ENCODE results near the gene ENOPH1.
"Not testable (repeated sequence)": the region's sequence is repeated elsewhere in the genome, so short reads cannot be mapped to it uniquely, and the experiment has no call there.

ENOPH1 gene

GRCh38 chr4:82430193-82430963 is at the start of gene ENOPH1, which contains the start of gene HNRNPDL:
Gene ENOPH1 (plus strand): TSS chr4:82430590. CDS start chr4:82430830, 240 bp downstream.
Gene HNRNPDL (minus strand): TSS chr4:82430462. CDS start chr4:82429690, 772 bp downstream.
- no peaks in the 10 kb centered on the region for H3K9me3 ChIP-seq (ENCODE audit: control insufficient read depth, insufficient read depth, low read length)
- H3K4me1 ChIP-seq (ENCODE audit: insufficient read depth, low read length), result peaks cover 17% of the 10 kb centered on the region
- H3K36me3 ChIP-seq (ENCODE audit: insufficient read depth, low read length), result peaks cover 22% of the 10 kb centered on the region
- H3K9ac ChIP-seq (ENCODE audit: low read depth, low read length), result peak within 1 kb of the TSS; percentile 96

GRCh38 chr4:82380831-82381230 is 49.6 kb upstream of the ENOPH1 start:
- H3K9me3 ChIP-seq (ENCODE audit: control insufficient read depth, insufficient read depth, low read length), result no peaks in the 10 kb centered on the region; the same call in 1 of the 2 replicates
- H3K9ac ChIP-seq (ENCODE audit: low read depth, low read length), result no peak overlapping the region
- no peaks in the 10 kb centered on the region; the same call in 1 of the 2 replicates for H3K36me3 ChIP-seq (ENCODE audit: insufficient read depth, low read length)
- H3K4me1 ChIP-seq (ENCODE audit: insufficient read depth, low read length), result no peaks in the 10 kb centered on the region

- H3K9me3 ChIP-seq (ENCODE audit: control insufficient read depth, insufficient read depth, low read length), result no peaks in the 10 kb centered on the region; the same call in 1 of the 2 replicates
Observed at GRCh38 chr4:82381235-82381634, 49.2 kb upstream of the ENOPH1 start.

GRCh38 chr4:82381661-82382296 is 48.6 kb upstream of the ENOPH1 start:
- Histone ChIP-seq H3K36me3 (ENCODE audit: insufficient read depth, low read length) (no peaks in the 10 kb centered on the region; the same call in 1 of the 2 replicates), H3K9ac (ENCODE audit: low read depth, low read length) (no peak overlapping the region), H3K4me1 (ENCODE audit: insufficient read depth, low read length) (no peaks in the 10 kb centered on the region), H3K9me3 (ENCODE audit: control insufficient read depth, insufficient read depth, low read length) (no peaks in the 10 kb centered on the region; the same call in 1 of the 2 replicates)

More at GRCh38 chr4:82381235-82381634, 49.2 kb upstream of the ENOPH1 start:
- H3K9ac ChIP-seq (ENCODE audit: low read depth, low read length), result no peak overlapping the region
- H3K4me1 ChIP-seq (ENCODE audit: insufficient read depth, low read length), result no peaks in the 10 kb centered on the region
- H3K36me3 ChIP-seq (ENCODE audit: insufficient read depth, low read length), result no peaks in the 10 kb centered on the region; the same call in 1 of the 2 replicates

GRCh38 chr4:82382751-82383150 is 47.6 kb upstream of the ENOPH1 start:
- no peaks in the 10 kb centered on the region; the same call in 1 of the 2 replicates for H3K36me3 ChIP-seq (ENCODE audit: insufficient read depth, low read length)
- no peak overlapping the region for H3K9ac ChIP-seq (ENCODE audit: low read depth, low read length)
- no peaks in the 10 kb centered on the region; the same call in 1 of the 2 replicates for H3K9me3 ChIP-seq (ENCODE audit: control insufficient read depth, insufficient read depth, low read length)
- H3K4me1 ChIP-seq (ENCODE audit: insufficient read depth, low read length), result no peaks in the 10 kb centered on the region

- not testable (repeated sequence) for H3K4me1 ChIP-seq (ENCODE audit: insufficient read depth, low read length); H3K9ac ChIP-seq (ENCODE audit: low read depth, low read length); H3K36me3 ChIP-seq (ENCODE audit: insufficient read depth, low read length); H3K9me3 ChIP-seq (ENCODE audit: control insufficient read depth, insufficient read depth, low read length)
Observed at GRCh38 chr4:82386312-82386711, 44.1 kb upstream of the ENOPH1 start.

GRCh38 chr4:82388405-82388804 is 42.0 kb upstream of the ENOPH1 start:
- Histone ChIP-seq H3K36me3 (ENCODE audit: insufficient read depth, low read length) (no peaks in the 10 kb centered on the region), H3K4me1 (ENCODE audit: insufficient read depth, low read length) (no peaks in the 10 kb centered on the region), H3K9me3 (ENCODE audit: control insufficient read depth, insufficient read depth, low read length) (no peaks in the 10 kb centered on the region; the same call in 1 of the 2 replicates), H3K9ac (ENCODE audit: low read depth, low read length) (no peak overlapping the region)

GRCh38 chr4:82390061-82390460 is 40.3 kb upstream of the ENOPH1 start:
- not testable (repeated sequence) for H3K9me3 ChIP-seq (ENCODE audit: control insufficient read depth, insufficient read depth, low read length); H3K4me1 ChIP-seq (ENCODE audit: insufficient read depth, low read length); H3K36me3 ChIP-seq (ENCODE audit: insufficient read depth, low read length)

GRCh38 chr4:82394896-82395295 is 35.5 kb upstream of the ENOPH1 start:
- H3K9me3 ChIP-seq (ENCODE audit: control insufficient read depth, insufficient read depth, low read length), result no peaks in the 10 kb centered on the region

More at GRCh38 chr4:82390061-82390460, 40.3 kb upstream of the ENOPH1 start:
- H3K9ac ChIP-seq (ENCODE audit: low read depth, low read length), result not testable (repeated sequence)

GRCh38 chr4:82397527-82397926 is 32.9 kb upstream of the ENOPH1 start:
- Histone ChIP-seq H3K36me3 (ENCODE audit: insufficient read depth, low read length) (no peaks in the 10 kb centered on the region), H3K4me1 (ENCODE audit: insufficient read depth, low read length) (no peaks in the 10 kb centered on the region)

More at GRCh38 chr4:82394896-82395295, 35.5 kb upstream of the ENOPH1 start:
- H3K4me1 ChIP-seq (ENCODE audit: insufficient read depth, low read length), result no peaks in the 10 kb centered on the region
- H3K36me3 ChIP-seq (ENCODE audit: insufficient read depth, low read length), result no peaks in the 10 kb centered on the region
- H3K9ac ChIP-seq (ENCODE audit: low read depth, low read length), result no peak overlapping the region

GRCh38 chr4:82398263-82398662 is 32.1 kb upstream of the ENOPH1 start:
- H3K9me3 ChIP-seq (ENCODE audit: control insufficient read depth, insufficient read depth, low read length), result no peaks in the 10 kb centered on the region
- H3K9ac ChIP-seq (ENCODE audit: low read depth, low read length), result no peak overlapping the region
- H3K36me3 ChIP-seq (ENCODE audit: insufficient read depth, low read length), result no peaks in the 10 kb centered on the region
- H3K4me1 ChIP-seq (ENCODE audit: insufficient read depth, low read length), result no peaks in the 10 kb centered on the region

More at GRCh38 chr4:82397527-82397926, 32.9 kb upstream of the ENOPH1 start:
- Histone ChIP-seq H3K9me3 (ENCODE audit: control insufficient read depth, insufficient read depth, low read length) (no peaks in the 10 kb centered on the region), H3K9ac (ENCODE audit: low read depth, low read length) (no peak overlapping the region)

GRCh38 chr4:82401600-82401999 is 28.8 kb upstream of the ENOPH1 start:
- Histone ChIP-seq H3K9ac (ENCODE audit: low read depth, low read length) (no peak overlapping the region), H3K36me3 (ENCODE audit: insufficient read depth, low read length) (no peaks in the 10 kb centered on the region), H3K4me1 (ENCODE audit: insufficient read depth, low read length) (no peaks in the 10 kb centered on the region), H3K9me3 (ENCODE audit: control insufficient read depth, insufficient read depth, low read length) (no peaks in the 10 kb centered on the region)

- Histone ChIP-seq H3K9me3 (ENCODE audit: control insufficient read depth, insufficient read depth, low read length) (no peaks in the 10 kb centered on the region), H3K4me1 (ENCODE audit: insufficient read depth, low read length) (no peaks in the 10 kb centered on the region), H3K9ac (ENCODE audit: low read depth, low read length) (no peak overlapping the region), H3K36me3 (ENCODE audit: insufficient read depth, low read length) (no peaks in the 10 kb centered on the region)
Observed at GRCh38 chr4:82402196-82402775, 28.1 kb upstream of the ENOPH1 start.

GRCh38 chr4:82403725-82404124 is 26.7 kb upstream of the ENOPH1 start:
- Histone ChIP-seq H3K4me1 (ENCODE audit: insufficient read depth, low read length) (no peaks in the 10 kb centered on the region), H3K36me3 (ENCODE audit: insufficient read depth, low read length) (no peaks in the 10 kb centered on the region), H3K9ac (ENCODE audit: low read depth, low read length) (no peak overlapping the region), H3K9me3 (ENCODE audit: control insufficient read depth, insufficient read depth, low read length) (no peaks in the 10 kb centered on the region)

Data from ES-I3 (cell line).